K562 (cell line): ENCODE results near the gene MPDU1. TPM values are rescaled to one million over a fixed set of nuclear protein-coding genes. Genes with fewer than 3 reads are reported as not detected.

Experiments used
- ARID1B ChIP-seq: fragments of 450-650 bp; IDR thresholded peaks from 2 replicates; pipeline ENCODE4 v1.6.1; 2016; ENCODE audit warnings: antibody characterized with exemption, mild to moderate bottlenecking, inconsistent platforms
- CHD7 ChIP-seq: fragments of 200-600 bp; sonication (generic); IDR thresholded peaks from one replicate; pipeline ENCODE4 v1.6.1; 2012; ENCODE audit warnings: mild to moderate bottlenecking, low read depth, low read length, inconsistent platforms
- CLOCK ChIP-seq: fragments of 250-450 bp; sonication (Bioruptor Pico); IDR thresholded peaks from 2 replicates; pipeline ENCODE4 v1.4.0; 2020; ENCODE audit warnings: mild to moderate bottlenecking, moderate library complexity, borderline replicate concordance
- EZH2 ChIP-seq: IDR thresholded peaks from 2 replicates; pipeline ENCODE4 v1.6.1; 2012; ENCODE audit warnings: low read depth, mild to moderate bottlenecking, inconsistent platforms, low read length, borderline replicate concordance
- GTF2B ChIP-seq: IDR thresholded peaks from 2 replicates; pipeline ENCODE4 v1.6.1; 2011; ENCODE audit not compliant: insufficient read length; ENCODE audit errors: extremely low read depth
- HSF4 ChIP-seq: fragments of 250-450 bp; sonication (Bioruptor Pico); IDR thresholded peaks from 2 replicates; pipeline ENCODE4 v2.1.2; 2022; ENCODE audit warnings: mild to moderate bottlenecking, moderate library complexity, borderline replicate concordance
- ZSCAN32 ChIP-seq: fragments of 450-650 bp; formaldehyde crosslinking; IDR thresholded peaks from 2 replicates; pipeline ENCODE4 v1.4.0; 2020; ENCODE audit warnings: mild to moderate bottlenecking, moderate library complexity
- polyA plus RNA-seq, 8 experiments: library from polyadenylated mRNA; depleted of rRNA in 4 of 8; stranded (reverse) in 5 of 8; unstranded in 3 of 8; fragments of >200 nt; fragmentation: Nextera tagmentation in 2 of 8; fragmentation: Illumina TruSeq in 1 of 8; extraction: Ambion mirVana in 2 of 8; extraction: Trizol in 1 of 8; gene quantifications; 2 replicates each; pipeline versions ENCODE4 v1.2.1 to v1.2.3, GENCODE V29; 2011 to 2014; ENCODE audit warnings: inconsistent platforms in 1 of 8, missing spikeins in 1 of 8
- total RNA-seq, 7 experiments: library from RNA; depleted of rRNA in 6 of 7; stranded (reverse); fragments of >200 nt in 6 of 7; fragmentation: Illumina TruSeq in 2 of 7; extraction: Trizol in 2 of 7; gene quantifications; 2 replicates each; pipeline versions ENCODE4 v1.2.1 to v1.2.3, GENCODE V29; 2011 to 2021; ENCODE audit warnings: low replicate concordance in 1 of 7
- TF ChIP-seq, protein P1 (sequence below): IDR thresholded peaks from 2 replicates; pipeline ENCODE4 v1.6.1; 2011; ENCODE audit warnings: borderline replicate concordance, low read depth, mild to moderate bottlenecking, moderate library complexity, low read length; ENCODE audit not compliant: insufficient read depth, poor library complexity, severe bottlenecking

Gene MPDU1
- total and polyA plus RNA-seq, 9 of the 15 experiments (the other 6 are each of a cell fraction or from before 2014, with no cell fraction given) = 4.9 to 179 (median 77.1) TPM

- TF ChIP-seq, protein P1, sequence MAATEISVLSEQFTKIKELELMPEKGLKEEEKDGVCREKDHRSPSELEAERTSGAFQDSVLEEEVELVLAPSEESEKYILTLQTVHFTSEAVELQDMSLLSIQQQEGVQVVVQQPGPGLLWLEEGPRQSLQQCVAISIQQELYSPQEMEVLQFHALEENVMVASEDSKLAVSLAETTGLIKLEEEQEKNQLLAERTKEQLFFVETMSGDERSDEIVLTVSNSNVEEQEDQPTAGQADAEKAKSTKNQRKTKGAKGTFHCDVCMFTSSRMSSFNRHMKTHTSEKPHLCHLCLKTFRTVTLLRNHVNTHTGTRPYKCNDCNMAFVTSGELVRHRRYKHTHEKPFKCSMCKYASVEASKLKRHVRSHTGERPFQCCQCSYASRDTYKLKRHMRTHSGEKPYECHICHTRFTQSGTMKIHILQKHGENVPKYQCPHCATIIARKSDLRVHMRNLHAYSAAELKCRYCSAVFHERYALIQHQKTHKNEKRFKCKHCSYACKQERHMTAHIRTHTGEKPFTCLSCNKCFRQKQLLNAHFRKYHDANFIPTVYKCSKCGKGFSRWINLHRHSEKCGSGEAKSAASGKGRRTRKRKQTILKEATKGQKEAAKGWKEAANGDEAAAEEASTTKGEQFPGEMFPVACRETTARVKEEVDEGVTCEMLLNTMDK = no peak
- 0 out of 2 replicates have a peak, but pooled peaks have one; percentile 10 for TF ChIP-seq ARID1B
- TF ChIP-seq GTF2B = peak; percentile 62
- no peak for TF ChIP-seq ZSCAN32 (CRISPR knock-in tag)
- TF ChIP-seq CLOCK (CRISPR knock-in tag) = no peak
- no peak for TF ChIP-seq EZH2
- TF ChIP-seq CHD7 = no peak
- no peak for TF ChIP-seq HSF4 (CRISPR knock-in tag)
Measured at GRCh38 chr17:7572588-7573323, 10.9 kb upstream of the MPDU1 start (continued).
